CD1c-positive myeloid dendritic cell (primary cell): ENCODE results near the gene IGFN1.
"Not testable (repeated sequence)": the region's sequence is repeated elsewhere in the genome, so short reads cannot be mapped to it uniquely, and the experiment has no call there.

Source experiments
- DNase-seq: peaks from one replicate; pipeline ENCODE4 v3.0.0-alpha.2; 2016; ENCODE audit errors: extremely low spot score

Gene IGFN1

GRCh38 chr1:201190624-201191051 is at the start of gene IGFN1:
Gene IGFN1, plus strand, starts transcription at chr1:201190824. Its CDS starts 2,470 bp downstream, at chr1:201193294.
- no peak for DNase-seq

GRCh38 chr1:201140941-201141260 is 49.7 kb upstream of the IGFN1 start:
- DNase-seq = no peak

DNA sequence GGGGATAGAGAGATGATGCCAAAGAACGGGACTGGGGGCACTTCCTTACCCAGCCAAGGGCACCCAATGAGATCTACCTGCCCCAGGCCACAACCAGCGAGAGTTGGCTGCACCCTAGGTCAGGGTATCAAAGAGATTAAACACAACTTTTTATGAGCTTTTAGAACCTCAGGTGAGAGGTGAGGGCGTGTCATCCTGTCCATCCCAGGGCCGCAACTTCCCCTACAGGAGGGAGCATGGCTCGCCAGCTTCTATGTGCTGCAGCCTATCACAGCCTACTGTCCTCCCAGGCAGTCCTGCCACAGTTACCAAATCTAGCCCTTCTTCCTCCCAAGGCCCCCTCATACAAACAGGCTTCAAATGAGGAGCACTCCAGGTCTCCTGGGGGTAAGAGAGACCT is 49.2 kb upstream of the IGFN1 start:
- DNase-seq = no peak

- no peak for DNase-seq
Observed at GRCh38 chr1:201142011-201142848, 48.4 kb upstream of the IGFN1 start.

GRCh38 chr1:201142849-201143725 is 47.5 kb upstream of the IGFN1 start:
- no peak for DNase-seq

DNA sequence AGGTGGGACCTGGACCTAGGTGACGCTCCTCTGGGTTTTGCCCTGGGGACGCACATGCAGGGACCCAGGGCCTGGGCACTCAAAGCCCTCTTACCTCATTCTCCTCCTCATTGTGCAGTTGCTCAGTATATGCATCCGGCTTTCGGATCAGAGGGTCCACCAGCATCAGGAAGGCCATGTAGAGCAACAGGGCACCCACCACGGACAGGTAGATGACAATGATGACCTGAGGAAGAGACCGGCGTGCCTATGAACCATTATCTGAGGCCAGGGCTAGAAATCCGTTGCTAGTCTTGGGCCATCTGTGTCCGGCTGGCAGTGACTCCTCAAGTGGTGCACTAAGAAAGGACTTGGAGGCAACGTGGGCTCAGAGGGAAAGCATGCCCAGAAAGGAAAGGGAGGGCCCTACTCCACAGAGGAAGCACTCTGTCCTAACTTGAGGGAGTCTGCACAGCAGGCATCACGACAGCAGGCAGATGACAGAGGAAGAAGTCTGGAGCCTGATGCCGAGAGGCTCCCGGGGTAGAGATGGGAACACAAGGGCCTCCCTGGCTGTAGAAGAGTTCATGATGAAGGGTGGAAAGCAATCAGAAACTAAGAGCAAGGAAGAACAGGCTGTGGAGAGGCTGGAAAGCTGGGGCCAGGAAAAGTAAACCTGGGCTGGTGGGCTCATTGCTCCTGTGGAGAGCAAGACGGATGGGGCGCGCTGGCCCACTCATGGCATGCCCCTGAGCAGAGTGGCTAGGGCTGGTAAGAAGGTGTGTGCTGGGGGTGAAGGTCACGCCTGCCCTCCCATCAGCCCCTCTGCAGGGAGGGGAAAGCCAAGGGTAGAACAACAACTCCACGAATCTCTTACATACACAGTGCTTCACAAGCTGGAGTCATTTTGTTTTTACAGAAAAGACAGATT is 46.6 kb upstream of the IGFN1 start:
- no peak for DNase-seq

DNA sequence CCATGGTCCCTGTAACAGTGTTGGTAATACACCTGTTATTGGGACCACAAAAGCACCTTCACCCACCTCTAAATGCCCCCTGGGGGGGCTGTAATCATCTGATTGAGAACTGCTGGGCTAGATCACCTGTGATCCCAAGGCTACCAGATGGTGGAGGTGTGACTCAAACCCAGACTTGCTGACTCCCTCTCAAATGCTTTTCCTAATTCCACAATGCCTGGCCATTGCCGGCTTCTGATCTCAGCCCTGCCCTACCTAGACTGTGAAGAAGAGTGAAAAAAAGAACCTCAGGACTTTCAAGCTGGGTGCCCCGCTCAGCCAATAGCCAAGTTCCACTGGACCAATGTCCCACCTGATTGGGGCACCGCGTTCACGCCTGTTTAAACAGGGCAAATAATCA is 45.9 kb upstream of the IGFN1 start:
- DNase-seq = no peak

DNA sequence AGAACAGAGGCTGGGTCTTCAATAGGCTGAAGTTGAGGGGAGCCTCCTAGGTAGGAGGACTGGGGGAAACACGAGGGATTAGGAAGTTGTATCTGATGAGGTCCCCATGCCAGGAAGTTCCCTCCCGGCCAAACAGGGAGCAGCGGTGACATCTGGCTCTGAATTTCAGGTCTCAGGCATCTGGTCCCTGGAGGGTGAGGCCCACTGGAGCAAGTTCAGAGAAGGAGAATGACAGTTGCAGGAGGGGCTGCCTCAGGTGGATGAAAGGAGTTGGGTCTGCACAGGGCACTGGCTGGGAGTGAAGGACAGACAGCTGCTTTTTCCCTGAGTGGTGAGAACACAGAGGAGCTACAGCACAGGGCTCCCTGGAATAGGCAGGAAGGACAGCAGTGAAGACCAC is 45.5 kb upstream of the IGFN1 start:
- no peak for DNase-seq

GRCh38 chr1:201145816-201146215 is 44.8 kb upstream of the IGFN1 start:
- DNase-seq = no peak

GRCh38 chr1:201146626-201147390 is 43.8 kb upstream of the IGFN1 start:
- DNase-seq = no peak

DNA sequence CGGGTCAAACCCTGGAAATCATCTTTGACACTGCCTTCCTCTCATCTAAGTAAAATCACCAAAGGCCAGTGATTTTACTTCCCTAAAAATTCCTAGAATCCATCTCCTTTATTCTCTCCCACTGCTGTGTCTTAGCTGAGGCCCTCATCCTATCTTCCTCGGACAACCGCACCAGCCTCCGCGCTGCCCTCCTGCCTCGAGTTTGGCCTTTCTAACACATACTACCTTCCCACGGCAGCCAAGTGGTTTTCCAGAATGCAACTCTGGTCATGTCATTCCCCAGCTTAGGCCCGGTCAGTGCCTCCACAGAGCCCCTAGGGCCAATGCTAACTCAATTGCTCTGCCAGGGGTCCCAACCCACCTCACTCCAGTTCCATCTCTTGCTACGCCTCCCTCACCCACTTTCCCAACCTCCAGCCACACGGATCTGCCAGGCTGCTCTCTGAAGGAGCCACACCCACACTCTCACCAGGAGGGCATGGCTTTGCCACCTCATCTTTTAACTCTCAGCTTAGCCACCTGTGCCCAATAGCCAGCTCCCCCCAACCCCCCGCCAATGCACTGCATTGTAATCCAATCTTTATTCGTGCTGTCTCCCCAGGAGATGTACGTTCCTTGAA is 43.1 kb upstream of the IGFN1 start:
- no peak for DNase-seq

GRCh38 chr1:201149400-201149799 is 41.2 kb upstream of the IGFN1 start:
- peak; percentile 30 for DNase-seq

- peak; percentile 53 for DNase-seq
Observed at GRCh38 chr1:201153474-201154388, 36.9 kb upstream of the IGFN1 start.

GRCh38 chr1:201154389-201155165 is 36.0 kb upstream of the IGFN1 start, which contains the start of gene TMEM9:
Gene TMEM9, minus strand, starts transcription at chr1:201154474. Its CDS starts 551 bp downstream, at chr1:201153923.
- peak; percentile 96 for DNase-seq

- DNase-seq = no peak
Observed at GRCh38 chr1:201155354-201155753, 35.3 kb upstream of the IGFN1 start.

GRCh38 chr1:201156346-201156745 is 34.3 kb upstream of the IGFN1 start:
- DNase-seq = no peak

- DNase-seq = no peak
Observed at GRCh38 chr1:201156819-201157218, 33.8 kb upstream of the IGFN1 start.

DNA sequence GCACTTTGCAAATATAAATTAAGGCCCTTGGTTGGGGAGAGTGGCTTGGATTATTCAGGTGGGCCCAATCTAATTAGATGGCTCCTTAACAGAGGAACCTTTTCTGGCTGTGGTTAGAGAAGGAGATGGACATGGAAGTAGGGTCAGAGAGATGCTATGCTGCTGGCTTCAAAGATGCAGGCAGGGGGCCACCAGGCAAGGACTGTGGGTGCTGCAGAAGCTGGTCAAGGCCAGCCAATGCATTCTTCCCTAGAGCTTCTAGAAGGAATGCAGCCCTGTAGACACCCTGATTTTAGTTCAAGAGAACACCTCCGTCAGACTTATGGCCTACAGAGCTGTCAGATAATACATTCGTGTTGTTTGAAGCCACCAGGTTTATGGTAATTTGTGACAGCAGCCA is 32.7 kb upstream of the IGFN1 start:
- no peak for DNase-seq

DNA sequence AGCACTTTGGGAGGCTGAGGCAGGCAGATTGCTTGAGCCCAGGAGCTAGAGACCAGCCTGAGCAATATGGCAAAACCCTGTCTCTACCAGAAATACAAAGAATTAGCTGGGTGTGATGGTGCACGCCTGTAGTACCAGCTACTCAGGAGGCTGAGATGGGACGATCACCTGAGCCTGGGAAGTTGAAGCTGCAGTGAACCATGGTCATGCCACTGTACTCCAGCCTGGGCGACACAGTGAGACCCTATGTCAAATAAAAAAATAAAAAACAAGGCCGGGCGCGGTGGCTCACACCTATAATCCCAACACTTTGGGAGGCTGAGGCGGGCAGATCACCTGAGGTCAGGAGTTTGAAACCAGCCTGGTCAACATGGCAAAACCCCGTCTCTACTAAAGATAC is 27.6 kb upstream of the IGFN1 start:
- DNase-seq = not testable (repeated sequence)
